HCT116 (cell line): ENCODE data around the gene CNTFR. TPM values are rescaled to one million over a fixed set of nuclear protein-coding genes. Genes with fewer than 3 reads are reported as not detected.

ENCODE experiments used
- ATAC-seq: fragments of 200-7000 bp; cut with Tn5 transposase; 2 replicates; pipeline ENCODE4 v1.9.1; 2020; ENCODE audit warnings: mild to moderate bottlenecking, moderate library complexity
- BruUV-seq: library from RNA; stranded (reverse); fragments of 400-500 nt; replicated peaks from 2 replicates; lab custom pipeline; 2021; lab: Mats Ljungman, UMichigan
- CTCF ChIA-PET: fragments of 300-600 bp; sonication (Branson Sonifier 250); formaldehyde crosslinking; loops from one replicate; lab custom pipeline; 2021; ENCODE audit warnings: antibody characterized with exemption; lab: Charles Lee
- POLR2A ChIA-PET: fragments of 300-600, 350-600 bp; sonication (Branson Sonifier 250); formaldehyde crosslinking; loops from one replicate; lab custom pipeline; 2021; ENCODE audit warnings: antibody characterized with exemption; lab: Charles Lee
- RAD21 ChIA-PET, 2 experiments: fragments of 300-600 bp; sonication (Branson Sonifier 250); formaldehyde crosslinking; loops; one replicate each; lab custom pipeline; 2023; ENCODE audit warnings: low total read pairs in 2 of 2; ENCODE audit not compliant: uncharacterized antibody in 2 of 2, unreplicated experiment in 2 of 2, low non-redundant PET in 1 of 2; lab: Charles Lee
- DNase-seq: peaks from one replicate; pipeline ENCODE4 v3.0.0-alpha.2; 2010; ENCODE audit warnings: low read depth, low spot score
- H2AFZ ChIP-seq: fragments of 200-600 bp; shearing (Covaris generic), sonication (generic); 2 replicates; pipeline ENCODE4 v1.6.1; 2017; ENCODE audit warnings: low read depth, mixed run types, mixed read lengths, antibody characterized with exemption, low read length; ENCODE audit not compliant: poor library complexity, severe bottlenecking
- H3K27ac ChIP-seq: 2 replicates; pipeline ENCODE4 v1.5.1; 2012; ENCODE audit warnings: low read depth, low read length
- H3K27me3 ChIP-seq: fragments of 200-600 bp; sonication (generic); 2 replicates; pipeline ENCODE4 v1.6.1; 2016; ENCODE audit warnings: mixed run types, low read length, mixed read lengths; ENCODE audit not compliant: insufficient read depth
- H3K36me3 ChIP-seq, 2 experiments: fragments of 200-500 bp in 1 of 2; fragments of 200-600 bp in 1 of 2; sonication (Bioruptor generic) in 1 of 2; sonication (generic) in 1 of 2; 2 replicates each; pipeline versions ENCODE4 v1.5.1 to v1.6.1; 2014 to 2016; ENCODE audit warnings: low read length in 2 of 2, inconsistent platforms in 1 of 2, mixed read lengths in 1 of 2, mixed run types in 1 of 2; ENCODE audit not compliant: insufficient read depth in 2 of 2, control insufficient read depth in 1 of 2
- H3K4me1 ChIP-seq, 2 experiments: fragments of 200-600 bp in 1 of 2; sonication (generic) in 1 of 2; 2 replicates each; pipeline versions ENCODE4 v1.5.1 to v1.6.1; 2012 to 2017; ENCODE audit warnings: low read length in 2 of 2, inconsistent platforms in 1 of 2, mild to moderate bottlenecking in 1 of 2, mixed read lengths in 1 of 2, mixed run types in 1 of 2, moderate library complexity in 1 of 2; ENCODE audit not compliant: insufficient read depth in 2 of 2, control insufficient read depth in 1 of 2
- H3K4me2 ChIP-seq: fragments of 200-600 bp; sonication (generic); 2 replicates; pipeline ENCODE4 v1.6.1; 2017; ENCODE audit warnings: mixed run types, low read length, mixed read lengths
- H3K4me3 ChIP-seq, 2 experiments: fragments of 200-600 bp in 1 of 2; sonication (generic) in 1 of 2; replicated peaks in 1 of 2; 2 replicates each; pipeline ENCODE4 v1.5.1; 2011 to 2016; ENCODE audit warnings: low read length in 2 of 2, control low read depth in 1 of 2, low read depth in 1 of 2, mild to moderate bottlenecking in 1 of 2, mixed read lengths in 1 of 2, mixed run types in 1 of 2
- H3K79me2 ChIP-seq: fragments of 200-600 bp; sonication (generic); 2 replicates; pipeline ENCODE4 v1.6.1; 2017; ENCODE audit warnings: mild to moderate bottlenecking, mixed run types, low read length, moderate library complexity, mixed read lengths; ENCODE audit not compliant: insufficient read depth
- H3K9ac ChIP-seq: fragments of 200-600 bp; sonication (generic); 2 replicates; pipeline ENCODE4 v1.6.1; 2016; ENCODE audit warnings: low read length, mixed read lengths
- H3K9me2 ChIP-seq: fragments of 200-600 bp; sonication (generic), shearing (Covaris generic); 2 replicates; pipeline ENCODE4 v1.6.1; 2017; ENCODE audit warnings: mixed run types, mild to moderate bottlenecking, moderate library complexity; ENCODE audit not compliant: insufficient read depth
- H3K9me3 ChIP-seq, 2 experiments: fragments of 200-500 bp in 1 of 2; fragments of 200-600 bp in 1 of 2; sonication (Bioruptor generic) in 1 of 2; sonication (generic) in 1 of 2; 2 replicates each; pipeline ENCODE4 v1.6.1; 2014 to 2017; ENCODE audit warnings: low read length in 2 of 2, mixed read lengths in 2 of 2, inconsistent platforms in 1 of 2, low read depth in 1 of 2, mild to moderate bottlenecking in 1 of 2, mixed run types in 1 of 2, moderate library complexity in 1 of 2; ENCODE audit not compliant: control insufficient read depth in 1 of 2, insufficient read depth in 1 of 2
- H4K20me1 ChIP-seq: fragments of 200-600 bp; sonication (generic), shearing (Covaris generic); 2 replicates; pipeline ENCODE4 v1.6.1; 2017; ENCODE audit warnings: mixed run types, mild to moderate bottlenecking, moderate library complexity; ENCODE audit not compliant: insufficient read depth
- ELF1 ChIP-seq: IDR thresholded peaks from 2 replicates; pipeline ENCODE4 v1.6.1; 2012; ENCODE audit warnings: low read depth, borderline replicate concordance
- EZH2 ChIP-seq: fragments of 200-600 bp; sonication (generic); IDR thresholded peaks from 2 replicates; pipeline ENCODE4 v1.6.1; 2017; ENCODE audit warnings: antibody characterized with exemption, mixed run types
- EZH2phosphoT487 ChIP-seq: fragments of 200-600 bp; IDR thresholded peaks from 2 replicates; pipeline ENCODE4 v1.6.1; 2018; ENCODE audit warnings: antibody characterized with exemption, borderline replicate concordance
- JUND ChIP-seq: IDR thresholded peaks from 2 replicates; pipeline ENCODE4 v1.6.1; 2012
- SP1 ChIP-seq: IDR thresholded peaks from 2 replicates; pipeline ENCODE4 v1.6.1; 2012; ENCODE audit warnings: low read depth
- TCF7L2 ChIP-seq: IDR thresholded peaks from 2 replicates; pipeline ENCODE4 v1.7.0; 2011; ENCODE audit warnings: borderline replicate concordance, inconsistent platforms; ENCODE audit not compliant: insufficient read depth, insufficient read length; ENCODE audit errors: extremely low read depth
- ZFX ChIP-seq: fragments of 450-650 bp; IDR thresholded peaks from 2 replicates; pipeline ENCODE4 v1.6.1; 2017
- intact Hi-C: fragments of 100-400 bp; cut with micrococcal nuclease; formaldehyde crosslinking; loops from 2 replicates; pipeline ENCODE4 v1.10.0; 2022
- total RNA-seq: library from RNA; stranded (reverse); gene quantifications from one replicate; pipeline ENCODE4 v1.2.1, GENCODE V29; 2021; ENCODE audit not compliant: unreplicated experiment
- TF ChIP-seq, protein P1 (sequence below): IDR thresholded peaks from 2 replicates; pipeline ENCODE4 v1.6.1; 2011; ENCODE audit warnings: mild to moderate bottlenecking, low read length, moderate library complexity; ENCODE audit not compliant: insufficient replicate concordance; ENCODE audit errors: extremely low read depth

CNTFR gene
- total RNA-seq, 1 experiment from 2014 or later = not detected

DNA sequence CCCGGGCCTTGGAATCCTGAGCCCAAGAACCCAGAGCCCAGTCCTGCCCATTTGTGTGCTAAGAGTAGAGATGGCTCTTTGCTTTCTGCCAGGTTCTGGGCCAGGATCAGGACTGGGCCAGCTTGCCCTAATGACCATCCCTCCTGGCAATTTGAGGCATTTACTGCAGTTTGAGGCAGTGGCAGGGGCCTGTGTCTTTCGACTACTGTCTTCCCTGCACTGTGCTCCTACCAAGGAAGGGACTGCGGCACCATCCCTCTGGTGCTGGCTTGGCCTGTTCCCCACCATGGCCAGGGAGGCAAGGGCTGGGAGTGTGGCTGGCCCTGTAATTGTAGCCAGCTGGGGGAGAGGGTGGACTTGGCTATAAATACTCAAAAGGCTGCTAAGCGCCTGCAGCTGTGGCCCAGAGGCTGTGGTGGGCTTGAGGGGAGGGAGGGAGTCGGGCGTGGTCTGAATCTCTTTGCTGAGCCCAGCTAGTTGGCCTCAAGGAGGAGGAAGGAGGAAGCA is 71.4 kb downstream of the CNTFR start:
- Histone ChIP-seq H3K4me3 (no peak overlapping the region), H3K27me3 (no peaks in the 10 kb centered on the region), H3K9me2 (no peaks in the 10 kb centered on the region), H3K4me1 (peaks cover 5 to 14% of the 10 kb centered on the region in 2 experiments; a peak in 3 of 4 replicates), H3K27ac (no peak overlapping the region), H3K36me3 (no peaks in the 10 kb centered on the region), H4K20me1 (no peaks in the 10 kb centered on the region), H2AFZ (no peak overlapping the region), H3K4me2 (no peak overlapping the region), H3K9ac (no peak overlapping the region), H3K9me3 (no peaks in the 10 kb centered on the region), H3K79me2 (no peaks in the 10 kb centered on the region)
- intact Hi-C loops = no loop called here
- ChIA-PET POLR2A (no interaction called here), CTCF (interaction anchor here (2.0 kb wide), 1 partner anchor 73 kb away, joined by 8 read pairs; no protein-coding TSS in a partner anchor), RAD21 (no interaction called here)
- ATAC-seq (no peak), DNase-seq (no peak)
- no peak for TF ChIP-seq EZH2phosphoT487
- no peak for TF ChIP-seq JUND
- no peak for TF ChIP-seq EZH2
- TF ChIP-seq SP1 = no peak
- TF ChIP-seq TCF7L2 = no peak
- no peak for TF ChIP-seq ELF1
- TF ChIP-seq ZFX = no peak
- TF ChIP-seq, protein P1, sequence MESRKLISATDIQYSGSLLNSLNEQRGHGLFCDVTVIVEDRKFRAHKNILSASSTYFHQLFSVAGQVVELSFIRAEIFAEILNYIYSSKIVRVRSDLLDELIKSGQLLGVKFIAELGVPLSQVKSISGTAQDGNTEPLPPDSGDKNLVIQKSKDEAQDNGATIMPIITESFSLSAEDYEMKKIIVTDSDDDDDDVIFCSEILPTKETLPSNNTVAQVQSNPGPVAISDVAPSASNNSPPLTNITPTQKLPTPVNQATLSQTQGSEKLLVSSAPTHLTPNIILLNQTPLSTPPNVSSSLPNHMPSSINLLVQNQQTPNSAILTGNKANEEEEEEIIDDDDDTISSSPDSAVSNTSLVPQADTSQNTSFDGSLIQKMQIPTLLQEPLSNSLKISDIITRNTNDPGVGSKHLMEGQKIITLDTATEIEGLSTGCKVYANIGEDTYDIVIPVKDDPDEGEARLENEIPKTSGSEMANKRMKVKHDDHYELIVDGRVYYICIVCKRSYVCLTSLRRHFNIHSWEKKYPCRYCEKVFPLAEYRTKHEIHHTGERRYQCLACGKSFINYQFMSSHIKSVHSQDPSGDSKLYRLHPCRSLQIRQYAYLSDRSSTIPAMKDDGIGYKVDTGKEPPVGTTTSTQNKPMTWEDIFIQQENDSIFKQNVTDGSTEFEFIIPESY = no peak
- no TSS peak for BruUV-seq
